Activated CD8-positive, alpha-beta T cell treated with anti-CD3 and anti-CD28 coated beads, Interleukin-2, amount 10 ng/mL, durations not matched to agents 7 days and 5 days (primary cell): ENCODE data around the gene ICA1L. TPM values are rescaled to one million over a fixed set of nuclear protein-coding genes. Genes with fewer than 3 reads are reported as not detected.

Experiments used
- ATAC-seq: fragments of 150-1000 bp; cut with Tn5 transposase; one replicate; pipeline ENCODE4 v1.10.0; 2021; ENCODE audit warnings: moderate library complexity
- CTCF ChIA-PET: fragments of 350-600 bp; sonication (Branson Sonifier 250); formaldehyde crosslinking; loops from one replicate; lab custom pipeline; 2021; ENCODE audit warnings: antibody characterized with exemption; lab: Charles Lee
- POLR2A ChIA-PET: fragments of 350-600 bp; sonication (Branson Sonifier 250); formaldehyde crosslinking; loops from one replicate; lab custom pipeline; 2021; ENCODE audit warnings: antibody characterized with exemption; lab: Charles Lee
- DNase-seq: peaks from one replicate; pipeline ENCODE4 v3.0.0-alpha.2; 2020
- H3K27ac Mint-ChIP-seq: one replicate; pipeline ENCODE4 v1.8.0; 2021; ENCODE audit warnings: mild to moderate bottlenecking, mixed read lengths
- H3K27me3 Mint-ChIP-seq: one replicate; pipeline ENCODE4 v1.8.0; 2021; ENCODE audit warnings: low read depth, mixed read lengths
- H3K36me3 Mint-ChIP-seq: one replicate; pipeline ENCODE4 v1.8.0; 2021; ENCODE audit warnings: low read depth, mixed read lengths
- H3K4me1 Mint-ChIP-seq: one replicate; pipeline ENCODE4 v1.8.0; 2021; ENCODE audit warnings: low read depth, mixed read lengths
- H3K4me3 Mint-ChIP-seq: one replicate; pipeline ENCODE4 v1.8.0; 2021; ENCODE audit warnings: mild to moderate bottlenecking, mixed read lengths
- H3K9me3 Mint-ChIP-seq: one replicate; pipeline ENCODE4 v1.8.0; 2022; ENCODE audit warnings: mixed read lengths; ENCODE audit not compliant: insufficient read depth
- total RNA-seq, 2 experiments: library from RNA; stranded (reverse); gene quantifications; one replicate each; pipeline ENCODE4 v1.2.3, GENCODE V29; 2021

The ICA1L gene
- total RNA-seq, 2 experiments from 2014 or later = 5.1 TPM

- Mint-ChIP-seq H3K27ac (no peak overlapping the region), H3K4me1 (no peaks in the 10 kb centered on the region), H3K36me3 (peaks cover 20% of the 10 kb centered on the region), H3K4me3 (no peak overlapping the region), H3K9me3 (no peaks in the 10 kb centered on the region), H3K27me3 (no peaks in the 10 kb centered on the region)
- ChIA-PET POLR2A (no interaction called here), CTCF (no interaction called here)
- DNase-seq = no peak
- no peak for ATAC-seq
These were observed 98.1 kb downstream of the ICA1L start for GRCh38 chr2:202773301-202773973.

DNA sequence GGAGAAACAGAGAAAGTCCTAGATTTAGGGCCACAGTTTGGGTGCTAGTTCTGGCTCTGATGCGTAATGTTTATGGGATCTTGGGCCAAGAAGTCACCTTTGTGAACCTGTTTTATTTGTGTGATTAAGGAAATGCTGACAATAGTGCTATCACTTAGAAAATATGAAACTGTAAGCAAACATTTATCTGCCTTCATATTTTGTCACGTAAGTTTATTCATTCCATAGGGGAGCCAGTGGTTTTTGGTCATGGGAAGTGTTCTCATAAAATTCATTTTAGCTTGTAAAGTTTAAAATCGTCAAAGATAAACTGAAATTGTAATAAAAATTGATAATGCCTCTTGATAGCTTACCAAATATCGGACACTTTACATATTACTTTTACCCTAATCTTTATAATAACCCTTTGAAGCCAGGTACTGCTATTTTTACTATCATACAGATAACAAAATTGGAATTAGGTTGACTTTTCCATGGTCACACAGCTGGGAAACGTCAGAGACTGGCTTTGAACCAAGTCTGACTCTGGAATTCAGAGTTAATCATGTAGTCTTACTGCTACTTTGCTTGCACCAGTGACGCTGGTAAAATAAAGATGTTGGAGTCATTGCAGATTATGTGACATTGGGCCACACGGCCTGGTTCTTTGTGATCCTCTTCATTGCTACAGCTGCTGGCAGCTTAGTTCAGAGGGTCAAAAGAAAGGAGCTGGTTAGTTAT is 99.7 kb downstream of the ICA1L start:
- Mint-ChIP-seq H3K4me1 (no peaks in the 10 kb centered on the region), H3K27ac (no peak overlapping the region), H3K36me3 (peaks cover 16% of the 10 kb centered on the region), H3K4me3 (no peak overlapping the region), H3K9me3 (no peaks in the 10 kb centered on the region), H3K27me3 (no peaks in the 10 kb centered on the region)
- POLR2A ChIA-PET = no interaction called here
- DNase-seq (no peak), ATAC-seq (no peak)
- CTCF ChIA-PET = no interaction called here

DNA sequence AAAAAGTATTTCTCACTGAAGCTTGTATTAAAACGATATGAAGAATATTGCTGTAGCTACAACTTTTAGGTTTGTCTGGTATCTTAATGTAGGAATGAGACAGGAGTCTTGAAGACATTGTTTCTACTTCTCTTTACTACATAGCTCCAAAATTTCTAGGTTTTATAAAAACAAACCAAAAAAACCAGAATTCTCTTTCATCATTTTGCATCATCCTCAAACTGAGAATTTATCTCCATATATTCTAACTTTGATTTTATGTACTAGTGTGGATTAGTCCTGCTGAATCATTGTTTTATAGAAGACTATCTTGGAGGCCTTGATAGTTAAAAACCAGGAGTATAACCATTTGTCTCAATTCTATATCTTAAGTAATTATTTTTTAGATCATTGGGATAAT is 100.2 kb downstream of the ICA1L start:
- Mint-ChIP-seq H3K36me3 (peaks cover 17% of the 10 kb centered on the region), H3K27me3 (no peaks in the 10 kb centered on the region), H3K4me3 (no peak overlapping the region), H3K9me3 (no peaks in the 10 kb centered on the region), H3K27ac (no peak overlapping the region), H3K4me1 (no peaks in the 10 kb centered on the region)
- CTCF ChIA-PET = interaction anchor here (0.8 kb wide), 1 partner anchor 10 kb away, joined by 4 read pairs; no protein-coding TSS in a partner anchor
- ATAC-seq (no peak), DNase-seq (no peak)
- POLR2A ChIA-PET = no interaction called here

GRCh38 chr2:202769201-202769600 is 102.4 kb downstream of the ICA1L start:
- DNase-seq = no peak
- ChIA-PET CTCF (interaction anchor here (1.9 kb wide), 1 partner anchor 181 kb away, joined by 6 read pairs; no protein-coding TSS in a partner anchor), POLR2A (no interaction called here)
- Mint-ChIP-seq H3K9me3 (no peaks in the 10 kb centered on the region), H3K4me1 (no peaks in the 10 kb centered on the region), H3K27ac (no peak overlapping the region), H3K27me3 (no peaks in the 10 kb centered on the region), H3K36me3 (peaks cover 27% of the 10 kb centered on the region), H3K4me3 (no peak overlapping the region)
- ATAC-seq = no peak

DNA sequence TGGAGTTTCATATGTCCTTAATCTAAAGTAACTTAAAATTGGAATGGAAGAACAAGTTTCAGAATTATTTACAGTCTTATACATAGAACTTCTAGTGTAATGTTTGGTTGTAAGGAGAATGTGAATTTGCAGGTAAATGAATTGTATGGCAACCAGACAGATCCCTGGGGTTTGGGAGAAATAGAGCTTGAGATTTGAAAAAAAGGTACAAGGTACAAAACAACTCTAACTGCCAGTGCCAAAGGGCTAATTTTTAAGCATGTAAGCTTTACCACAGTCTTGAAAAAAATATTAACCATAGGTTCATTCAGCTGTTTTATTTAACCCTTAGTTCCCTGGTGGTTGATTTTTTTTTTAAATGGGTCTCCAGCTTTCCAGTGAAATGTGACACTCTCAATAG is 103.3 kb downstream of the ICA1L start:
- no peak for DNase-seq
- no peaks in the 10 kb centered on the region for H3K9me3 Mint-ChIP-seq
- no peak for ATAC-seq
- peaks cover 34% of the 10 kb centered on the region for H3K36me3 Mint-ChIP-seq
- H3K27ac Mint-ChIP-seq = no peak overlapping the region
- no peaks in the 10 kb centered on the region for H3K27me3 Mint-ChIP-seq
- no peak overlapping the region for H3K4me3 Mint-ChIP-seq
- CTCF ChIA-PET = interaction anchor here (0.6 to 1.9 kb wide), 2 partner anchors 125 to 180 kb away, joined by 3 to 6 read pairs; no protein-coding TSS in a partner anchor
- H3K4me1 Mint-ChIP-seq = peaks cover 5% of the 10 kb centered on the region
- POLR2A ChIA-PET = interaction anchor here (1.2 kb wide), 1 partner anchor 134 kb away, joined by 4 read pairs; the partner anchor contains the start of gene FAM117B

DNA sequence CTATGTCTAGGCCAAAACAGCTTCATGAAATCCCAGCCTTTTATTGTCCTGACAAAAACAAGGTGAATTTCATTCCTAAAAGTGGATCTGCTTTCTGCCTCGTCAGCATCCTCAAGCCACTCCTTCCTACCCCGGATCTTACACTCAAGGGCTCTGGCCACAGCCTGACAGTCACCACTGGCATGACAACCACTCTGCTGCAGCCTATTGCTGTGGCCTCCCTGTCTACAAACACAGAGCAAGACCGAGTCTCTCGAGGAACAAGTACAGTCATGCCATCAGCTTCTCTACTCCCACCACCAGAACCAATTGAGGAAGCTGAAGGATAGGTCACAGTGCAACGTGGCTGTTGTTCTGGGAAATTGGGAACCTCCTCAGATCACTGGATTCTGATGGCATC is 106.1 kb downstream of the ICA1L start:
- CTCF ChIA-PET = interaction anchor here (1.9 kb wide), 1 partner anchor 177 kb away, joined by 7 read pairs; no protein-coding TSS in a partner anchor
- Mint-ChIP-seq H3K4me3 (no peak overlapping the region), H3K27ac (no peak overlapping the region), H3K4me1 (peaks cover 26% of the 10 kb centered on the region), H3K27me3 (no peaks in the 10 kb centered on the region), H3K36me3 (peaks cover 47% of the 10 kb centered on the region), H3K9me3 (no peaks in the 10 kb centered on the region)
- DNase-seq (no peak), ATAC-seq (no peak)
- POLR2A ChIA-PET = no interaction called here

DNA sequence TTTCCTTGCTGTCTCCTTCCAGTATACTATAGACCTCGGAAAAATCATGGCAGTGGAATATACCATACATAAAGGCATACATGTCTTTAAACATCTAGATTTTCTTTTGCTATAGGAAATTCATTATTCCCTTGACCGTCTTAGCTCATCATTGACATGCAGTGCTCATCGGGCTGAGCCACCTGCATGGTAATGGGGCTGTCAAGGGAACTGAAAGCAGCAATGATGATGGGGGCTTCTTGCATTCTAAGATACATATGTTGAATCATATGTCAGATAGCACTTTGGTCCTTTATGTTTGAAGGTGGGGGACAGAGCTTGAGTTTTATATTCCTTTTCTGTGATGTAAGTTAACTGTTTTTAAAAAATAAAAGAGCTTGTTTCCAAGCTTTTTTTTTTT is 106.6 kb downstream of the ICA1L start:
- peaks cover 48% of the 10 kb centered on the region for H3K36me3 Mint-ChIP-seq
- peaks cover 26% of the 10 kb centered on the region for H3K4me1 Mint-ChIP-seq
- POLR2A ChIA-PET = no interaction called here
- CTCF ChIA-PET = interaction anchor here (1.9 kb wide), 1 partner anchor 177 kb away, joined by 7 read pairs; no protein-coding TSS in a partner anchor
- no peak overlapping the region for H3K27ac Mint-ChIP-seq
- ATAC-seq (no peak), DNase-seq (no peak)
- H3K9me3 Mint-ChIP-seq = no peaks in the 10 kb centered on the region
- H3K4me3 Mint-ChIP-seq = no peak overlapping the region
- no peaks in the 10 kb centered on the region for H3K27me3 Mint-ChIP-seq

DNA sequence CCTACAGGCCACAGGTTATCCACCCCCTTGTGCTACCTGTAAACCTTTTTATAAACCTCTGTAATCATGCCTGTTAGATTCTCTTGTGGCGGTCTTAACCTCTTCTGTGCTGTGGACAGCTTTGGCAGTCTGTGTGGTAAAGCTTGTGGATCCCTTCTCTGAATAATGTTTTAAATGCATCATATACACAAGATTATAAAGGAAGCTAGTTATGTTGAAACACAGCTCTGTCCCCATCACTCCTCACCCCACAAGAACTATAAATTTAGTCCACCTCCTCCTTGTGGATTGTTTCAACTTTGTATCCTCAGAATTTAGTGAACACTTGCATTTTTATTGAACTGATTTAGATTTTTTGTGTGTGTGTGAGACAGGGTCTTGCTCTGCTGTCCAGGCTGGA is 107.7 kb downstream of the ICA1L start:
- no peak for ATAC-seq
- no peaks in the 10 kb centered on the region for H3K9me3 Mint-ChIP-seq
- no peaks in the 10 kb centered on the region for H3K27me3 Mint-ChIP-seq
- H3K27ac Mint-ChIP-seq = no peak overlapping the region
- H3K4me3 Mint-ChIP-seq = no peak overlapping the region
- peaks cover 45% of the 10 kb centered on the region for H3K36me3 Mint-ChIP-seq
- ChIA-PET POLR2A (no interaction called here), CTCF (interaction anchor here (1.9 kb wide), 1 partner anchor 175 kb away, joined by 7 read pairs; no protein-coding TSS in a partner anchor)
- H3K4me1 Mint-ChIP-seq = peaks cover 26% of the 10 kb centered on the region
- DNase-seq = no peak

DNA sequence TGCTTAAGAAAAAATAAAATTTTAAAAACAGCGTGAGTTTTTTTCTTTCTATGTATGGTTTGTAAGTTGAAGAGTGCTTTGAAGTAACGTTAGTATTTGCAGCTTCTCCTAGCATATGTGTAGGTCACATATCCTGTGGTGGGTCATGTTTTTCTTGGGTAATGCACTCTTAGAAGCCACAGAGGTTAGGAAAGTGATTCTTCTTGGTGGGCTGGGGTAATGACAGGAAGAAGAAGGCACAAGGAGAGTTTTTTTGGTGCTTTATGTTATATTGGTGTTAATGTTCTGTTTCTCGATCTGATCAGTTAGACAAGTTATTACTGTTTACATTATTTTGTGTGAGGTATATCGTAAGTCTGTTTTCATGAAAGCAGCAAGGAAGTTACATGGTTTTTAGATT is 109.0 kb downstream of the ICA1L start:
- H3K36me3 Mint-ChIP-seq = peaks cover 49% of the 10 kb centered on the region
- H3K4me3 Mint-ChIP-seq = peak overlapping the region; percentile 7
- H3K27ac Mint-ChIP-seq = peak overlapping the region; percentile 67
- POLR2A ChIA-PET = no interaction called here
- no peaks in the 10 kb centered on the region for H3K27me3 Mint-ChIP-seq
- CTCF ChIA-PET = interaction anchor here (0.7 to 1.1 kb wide), 4 partner anchors 24 to 174 kb away, joined by 3 to 5 read pairs (median 3); no protein-coding TSS in a partner anchor
- H3K9me3 Mint-ChIP-seq = no peaks in the 10 kb centered on the region
- DNase-seq (no peak), ATAC-seq (peak; percentile 66)
- H3K4me1 Mint-ChIP-seq = peaks cover 26% of the 10 kb centered on the region

DNA sequence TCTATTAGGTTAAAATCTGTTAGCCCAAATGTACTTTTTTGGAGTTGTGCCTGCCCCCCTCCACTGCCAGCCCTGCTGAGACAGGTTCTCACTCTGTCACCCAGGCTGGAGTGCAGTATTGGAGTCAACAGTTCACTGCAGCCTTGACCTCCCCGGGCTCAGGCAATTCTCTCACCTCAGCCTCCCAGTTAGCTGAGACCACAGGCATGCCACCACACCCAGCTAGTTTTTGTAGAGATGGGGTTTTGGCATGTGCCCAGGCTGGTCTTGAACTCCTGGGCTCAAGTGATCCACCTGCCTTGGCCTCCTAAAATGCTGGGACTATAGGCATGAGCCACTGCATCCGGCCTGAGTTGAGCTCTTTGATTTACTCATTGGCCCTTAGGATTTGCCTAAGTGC is 110.7 kb downstream of the ICA1L start:
- POLR2A ChIA-PET = no interaction called here
- Mint-ChIP-seq H3K27ac (no peak overlapping the region), H3K4me1 (peaks cover 26% of the 10 kb centered on the region), H3K27me3 (no peaks in the 10 kb centered on the region), H3K9me3 (no peaks in the 10 kb centered on the region), H3K36me3 (peaks cover 45% of the 10 kb centered on the region), H3K4me3 (no peak overlapping the region)
- DNase-seq (no peak), ATAC-seq (no peak)
- CTCF ChIA-PET = interaction anchor here (0.9 kb wide), 1 partner anchor 10 kb away, joined by 4 read pairs; no protein-coding TSS in a partner anchor

DNA sequence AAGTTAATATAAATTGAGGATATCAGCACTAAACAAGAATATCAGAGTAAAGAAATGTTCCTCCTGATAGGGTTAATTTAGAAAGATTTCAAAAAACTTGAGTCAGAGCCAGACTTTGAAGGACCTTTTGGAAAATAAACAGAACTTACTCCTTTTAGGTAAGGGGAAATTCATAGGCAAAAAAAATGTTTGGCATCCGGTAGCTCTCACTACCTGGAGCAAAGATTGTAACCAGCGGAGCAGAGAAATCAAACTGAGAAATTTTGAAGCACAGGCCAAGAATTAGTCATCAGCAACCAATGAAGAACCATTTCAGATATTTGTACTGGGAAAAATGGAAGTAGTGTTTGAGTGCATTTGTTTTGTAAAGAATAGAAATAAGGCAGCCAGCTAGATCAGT is 113.0 kb downstream of the ICA1L start:
- ATAC-seq (no peak), DNase-seq (no peak)
- peaks cover 31% of the 10 kb centered on the region for H3K36me3 Mint-ChIP-seq
- H3K27ac Mint-ChIP-seq = no peak overlapping the region
- H3K27me3 Mint-ChIP-seq = no peaks in the 10 kb centered on the region
- H3K9me3 Mint-ChIP-seq = no peaks in the 10 kb centered on the region
- POLR2A ChIA-PET = no interaction called here
- CTCF ChIA-PET = no interaction called here
- no peak overlapping the region for H3K4me3 Mint-ChIP-seq
- H3K4me1 Mint-ChIP-seq = peaks cover 23% of the 10 kb centered on the region

GRCh38 chr2:202758128-202758527 is 113.4 kb downstream of the ICA1L start:
- DNase-seq (no peak), ATAC-seq (no peak)
- no peak overlapping the region for H3K27ac Mint-ChIP-seq
- CTCF ChIA-PET = no interaction called here
- H3K27me3 Mint-ChIP-seq = no peaks in the 10 kb centered on the region
- no peaks in the 10 kb centered on the region for H3K9me3 Mint-ChIP-seq
- H3K36me3 Mint-ChIP-seq = peaks cover 31% of the 10 kb centered on the region
- no peak overlapping the region for H3K4me3 Mint-ChIP-seq
- H3K4me1 Mint-ChIP-seq = peaks cover 19% of the 10 kb centered on the region
- POLR2A ChIA-PET = interaction anchor here (0.7 kb wide), 1 partner anchor 29 kb away, joined by 3 read pairs; no protein-coding TSS in a partner anchor
